Measurements from ENCODE around the gene HNRNPU.

Gene HNRNPU

DNA sequence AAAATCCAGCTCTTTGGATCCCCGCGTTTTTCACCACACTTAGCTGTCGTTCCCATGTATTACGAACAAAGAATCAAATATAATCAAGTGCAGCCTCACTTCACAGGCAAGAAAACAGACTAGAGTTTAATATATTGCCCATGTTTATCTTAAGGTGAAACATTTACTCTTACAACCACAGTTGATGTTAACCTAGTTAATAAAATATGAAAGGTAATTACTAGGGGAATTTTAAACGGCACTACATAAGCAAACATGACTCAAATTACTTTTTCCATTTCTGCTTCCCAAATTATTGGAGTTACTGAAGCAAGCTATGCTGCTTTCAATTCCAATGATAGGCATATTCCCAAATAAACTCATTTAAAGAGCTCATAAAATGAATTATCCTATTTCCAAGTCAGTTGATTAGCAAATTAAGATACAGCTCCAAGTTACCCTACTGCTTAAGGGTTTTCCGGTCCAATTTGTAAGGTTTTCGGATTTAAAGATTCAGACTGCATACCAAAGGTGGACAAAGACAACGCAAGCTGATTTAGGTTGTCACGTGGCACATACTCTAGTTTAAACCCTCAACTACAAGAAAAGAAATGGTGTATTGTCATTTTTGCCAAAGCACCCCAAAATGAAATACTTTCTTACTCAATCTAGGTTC lies 22.9 kb downstream of the HNRNPU start:
- Histone ChIP-seq H3K79me2 (ENCODE audit: insufficient read depth, low read length) (peaks cover 12% of the 10 kb centered on the region), H3K9me3 (ENCODE audit: low read length) (no peaks in the 10 kb centered on the region), H3K27me3 (ENCODE audit: insufficient read depth, low read length) (no peaks in the 10 kb centered on the region), H3K9ac (ENCODE audit: low read length) (no peak overlapping the region), H4K20me1 (ENCODE audit: insufficient read depth, low read length) (no peaks in the 10 kb centered on the region), H2AFZ (ENCODE audit: low read length) (no peak overlapping the region), H3K4me3 (ENCODE audit: low read depth, low read length, poor library complexity, severe bottlenecking) (no peak overlapping the region), H3F3A (ENCODE audit: insufficient read depth, low read length) (peaks cover 27% of the 10 kb centered on the region; the same call in 1 of the 2 replicates), H3K36me3 (ENCODE audit: insufficient read depth, low read length) (peaks cover 82% of the 10 kb centered on the region), H3K9me2 (ENCODE audit: low read depth, low read length) (no peaks in the 10 kb centered on the region), H3K27ac (ENCODE audit: low read depth, low read length, poor library complexity, severe bottlenecking) (no peak overlapping the region), H3K4me2 (ENCODE audit: low read length) (no peak overlapping the region), H3K4me1 (ENCODE audit: insufficient read depth, low read length, severe bottlenecking) (peaks cover 31% of the 10 kb centered on the region)
- no peak for TF ChIP-seq EZH2 (IDR thresholded peaks at IDR 0.05; ENCODE audit: borderline replicate concordance, low read length)
- TF ChIP-seq, protein P1, sequence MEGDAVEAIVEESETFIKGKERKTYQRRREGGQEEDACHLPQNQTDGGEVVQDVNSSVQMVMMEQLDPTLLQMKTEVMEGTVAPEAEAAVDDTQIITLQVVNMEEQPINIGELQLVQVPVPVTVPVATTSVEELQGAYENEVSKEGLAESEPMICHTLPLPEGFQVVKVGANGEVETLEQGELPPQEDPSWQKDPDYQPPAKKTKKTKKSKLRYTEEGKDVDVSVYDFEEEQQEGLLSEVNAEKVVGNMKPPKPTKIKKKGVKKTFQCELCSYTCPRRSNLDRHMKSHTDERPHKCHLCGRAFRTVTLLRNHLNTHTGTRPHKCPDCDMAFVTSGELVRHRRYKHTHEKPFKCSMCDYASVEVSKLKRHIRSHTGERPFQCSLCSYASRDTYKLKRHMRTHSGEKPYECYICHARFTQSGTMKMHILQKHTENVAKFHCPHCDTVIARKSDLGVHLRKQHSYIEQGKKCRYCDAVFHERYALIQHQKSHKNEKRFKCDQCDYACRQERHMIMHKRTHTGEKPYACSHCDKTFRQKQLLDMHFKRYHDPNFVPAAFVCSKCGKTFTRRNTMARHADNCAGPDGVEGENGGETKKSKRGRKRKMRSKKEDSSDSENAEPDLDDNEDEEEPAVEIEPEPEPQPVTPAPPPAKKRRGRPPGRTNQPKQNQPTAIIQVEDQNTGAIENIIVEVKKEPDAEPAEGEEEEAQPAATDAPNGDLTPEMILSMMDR (IDR thresholded peaks at IDR 0.05; ENCODE audit: low read length): no peak

DNA sequence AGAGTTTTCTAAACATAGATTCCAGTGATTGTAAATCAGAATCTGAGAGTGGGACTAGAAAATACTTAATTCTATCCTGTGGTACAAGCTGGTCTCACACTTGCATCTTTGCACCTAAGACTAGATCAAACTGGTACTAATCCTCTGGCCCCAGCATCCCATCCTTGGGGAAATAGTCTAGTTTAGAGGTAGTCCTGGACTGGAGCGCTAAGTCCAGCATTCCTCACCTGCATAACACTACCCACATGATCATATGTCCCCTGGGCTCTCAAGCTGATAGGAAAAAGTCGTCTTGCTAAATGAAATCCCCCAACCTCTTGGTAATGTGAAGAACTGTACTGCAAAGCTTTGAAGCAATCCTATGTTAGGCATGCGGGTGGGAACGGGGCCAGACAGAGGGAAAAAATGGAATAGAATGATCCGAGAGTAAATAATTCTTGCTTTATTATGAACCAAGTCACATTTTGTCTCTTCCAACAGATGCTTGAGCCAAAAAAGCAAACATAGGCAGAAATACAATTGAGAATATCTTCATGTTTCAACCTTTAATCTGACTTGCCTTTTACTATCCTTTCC lies 24.0 kb downstream of the HNRNPU start:
- H3K4me1 ChIP-seq (ENCODE audit: insufficient read depth, low read length, severe bottlenecking): peaks cover 34% of the 10 kb centered on the region
- H3K36me3 ChIP-seq (ENCODE audit: insufficient read depth, low read length): peaks cover 72% of the 10 kb centered on the region
- TF ChIP-seq, protein P1 (IDR thresholded peaks at IDR 0.05; ENCODE audit: low read length): no peak
- no peak for TF ChIP-seq EZH2 (IDR thresholded peaks at IDR 0.05; ENCODE audit: borderline replicate concordance, low read length)
- no peak overlapping the region for H2AFZ ChIP-seq (ENCODE audit: low read length)
- H3K27me3 ChIP-seq (ENCODE audit: insufficient read depth, low read length): no peaks in the 10 kb centered on the region
- peak overlapping the region; percentile 8 for H3K27ac ChIP-seq (ENCODE audit: low read depth, low read length, poor library complexity, severe bottlenecking)
- no peaks in the 10 kb centered on the region for H3K9me3 ChIP-seq (ENCODE audit: low read length)
- H3K9me2 ChIP-seq (ENCODE audit: low read depth, low read length): no peaks in the 10 kb centered on the region
- H3K4me3 ChIP-seq (ENCODE audit: low read depth, low read length, poor library complexity, severe bottlenecking): no peak overlapping the region
- H3K4me2 ChIP-seq (ENCODE audit: low read length): no peak overlapping the region
- no peak overlapping the region for H3K9ac ChIP-seq (ENCODE audit: low read length)
- peaks cover 27% of the 10 kb centered on the region; the same call in 1 of the 2 replicates for H3F3A ChIP-seq (ENCODE audit: insufficient read depth, low read length)
- H4K20me1 ChIP-seq (ENCODE audit: insufficient read depth, low read length): no peaks in the 10 kb centered on the region
- H3K79me2 ChIP-seq (ENCODE audit: insufficient read depth, low read length): peaks cover 16% of the 10 kb centered on the region

DNA sequence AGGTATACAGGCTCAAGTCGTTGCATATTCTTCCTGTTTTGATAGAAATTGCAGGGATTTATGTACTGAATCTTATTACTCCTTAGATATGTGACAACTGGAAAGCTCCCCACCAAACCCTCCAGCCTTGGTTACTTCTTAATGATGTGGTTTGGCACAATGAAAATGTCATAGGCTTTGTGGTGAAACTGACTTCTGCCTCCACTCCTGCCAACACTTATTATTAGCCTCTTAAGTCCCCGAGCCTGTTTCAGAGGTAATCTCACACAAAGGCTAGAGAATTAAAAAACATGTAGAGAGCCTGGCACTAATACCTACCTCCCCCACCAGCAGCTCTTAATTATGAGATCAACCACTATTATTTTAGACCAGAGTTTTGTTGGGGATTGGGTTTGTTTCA lies 24.7 kb downstream of the HNRNPU start:
- Histone ChIP-seq H3K36me3 (ENCODE audit: insufficient read depth, low read length) (peaks cover 65% of the 10 kb centered on the region), H3K9ac (ENCODE audit: low read length) (no peak overlapping the region), H3K9me2 (ENCODE audit: low read depth, low read length) (no peaks in the 10 kb centered on the region), H3F3A (ENCODE audit: insufficient read depth, low read length) (peaks cover 27% of the 10 kb centered on the region; the same call in 1 of the 2 replicates), H3K4me2 (ENCODE audit: low read length) (no peak overlapping the region), H3K4me1 (ENCODE audit: insufficient read depth, low read length, severe bottlenecking) (peaks cover 35% of the 10 kb centered on the region), H3K27me3 (ENCODE audit: insufficient read depth, low read length) (no peaks in the 10 kb centered on the region), H4K20me1 (ENCODE audit: insufficient read depth, low read length) (no peaks in the 10 kb centered on the region), H3K27ac (ENCODE audit: low read depth, low read length, poor library complexity, severe bottlenecking) (no peak overlapping the region), H3K79me2 (ENCODE audit: insufficient read depth, low read length) (peaks cover 16% of the 10 kb centered on the region), H2AFZ (ENCODE audit: low read length) (no peak overlapping the region), H3K9me3 (ENCODE audit: low read length) (no peaks in the 10 kb centered on the region), H3K4me3 (ENCODE audit: low read depth, low read length, poor library complexity, severe bottlenecking) (no peak overlapping the region)
- no peak for TF ChIP-seq EZH2 (IDR thresholded peaks at IDR 0.05; ENCODE audit: borderline replicate concordance, low read length)
- TF ChIP-seq, protein P1 (IDR thresholded peaks at IDR 0.05; ENCODE audit: low read length): no peak

Data from OCI-LY1 (cell line).